ENCODE results near the gene SLC36A1.

DNA sequence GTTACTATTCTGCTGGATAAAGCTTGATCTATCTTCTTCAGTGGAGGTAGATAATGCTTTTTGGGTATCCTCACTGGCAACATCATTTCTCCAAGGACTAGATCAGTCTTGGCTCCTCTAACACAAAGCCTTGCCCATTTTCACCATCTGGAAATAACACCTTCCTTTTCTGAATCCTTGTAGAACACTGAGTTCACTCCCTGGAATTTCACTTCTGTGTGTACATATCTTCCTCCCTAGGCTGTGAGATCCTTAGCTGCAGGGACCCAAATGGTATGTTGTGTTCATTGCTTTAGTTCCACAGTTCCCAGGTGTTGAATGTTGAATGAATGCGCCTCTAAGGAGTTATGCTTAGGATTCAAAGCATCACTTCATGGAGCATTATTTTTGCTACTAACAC lies 16.7 kb upstream of the SLC36A1 start:
- TF ChIP-seq, protein P1, sequence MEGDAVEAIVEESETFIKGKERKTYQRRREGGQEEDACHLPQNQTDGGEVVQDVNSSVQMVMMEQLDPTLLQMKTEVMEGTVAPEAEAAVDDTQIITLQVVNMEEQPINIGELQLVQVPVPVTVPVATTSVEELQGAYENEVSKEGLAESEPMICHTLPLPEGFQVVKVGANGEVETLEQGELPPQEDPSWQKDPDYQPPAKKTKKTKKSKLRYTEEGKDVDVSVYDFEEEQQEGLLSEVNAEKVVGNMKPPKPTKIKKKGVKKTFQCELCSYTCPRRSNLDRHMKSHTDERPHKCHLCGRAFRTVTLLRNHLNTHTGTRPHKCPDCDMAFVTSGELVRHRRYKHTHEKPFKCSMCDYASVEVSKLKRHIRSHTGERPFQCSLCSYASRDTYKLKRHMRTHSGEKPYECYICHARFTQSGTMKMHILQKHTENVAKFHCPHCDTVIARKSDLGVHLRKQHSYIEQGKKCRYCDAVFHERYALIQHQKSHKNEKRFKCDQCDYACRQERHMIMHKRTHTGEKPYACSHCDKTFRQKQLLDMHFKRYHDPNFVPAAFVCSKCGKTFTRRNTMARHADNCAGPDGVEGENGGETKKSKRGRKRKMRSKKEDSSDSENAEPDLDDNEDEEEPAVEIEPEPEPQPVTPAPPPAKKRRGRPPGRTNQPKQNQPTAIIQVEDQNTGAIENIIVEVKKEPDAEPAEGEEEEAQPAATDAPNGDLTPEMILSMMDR (IDR thresholded peaks at IDR 0.05) = no peak
- TF ChIP-seq POLR2A (IDR thresholded peaks at IDR 0.05) = no peak
- no peak for TF ChIP-seq EP300 (IDR thresholded peaks at IDR 0.05)
- TF ChIP-seq POLR2AphosphoS5 (IDR thresholded peaks at IDR 0.05) = no peak
